ENCODE results near the gene CDC42BPA.

The CDC42BPA gene

DNA sequence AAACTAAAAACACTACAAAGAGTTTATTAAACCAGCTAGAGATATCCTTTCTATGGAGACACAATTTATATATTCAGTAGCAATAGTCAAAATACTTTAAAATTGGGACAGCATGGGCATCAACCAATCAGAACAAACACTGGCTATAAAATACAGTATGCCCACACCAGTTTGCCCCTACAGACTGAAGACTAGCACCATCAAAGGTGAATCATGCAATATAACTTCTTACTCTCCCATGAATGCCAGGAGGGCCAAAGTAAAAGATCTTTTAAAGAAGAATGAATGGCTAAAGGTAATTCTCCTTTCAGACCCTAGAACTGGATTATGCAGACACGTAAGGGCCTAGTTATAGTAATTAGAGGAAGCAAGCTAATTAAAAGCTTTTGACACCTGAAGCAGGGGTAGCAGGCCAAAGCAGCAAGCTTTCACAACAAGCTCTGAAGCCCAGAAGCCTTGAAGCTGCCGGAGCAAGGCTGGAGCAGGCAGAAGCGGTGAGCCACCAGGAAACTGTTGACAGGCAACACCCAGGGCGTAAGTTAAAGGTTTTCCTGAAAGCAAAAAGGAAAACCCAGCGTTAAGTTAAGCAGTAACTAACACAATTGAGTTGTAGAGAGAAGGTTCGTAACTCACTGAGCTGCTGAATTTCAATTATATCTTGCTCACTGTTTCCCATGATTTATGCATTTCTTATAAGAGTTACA is 99.3 kb downstream of the CDC42BPA start:
- no peaks in the 10 kb centered on the region for H4K20me1 ChIP-seq

DNA sequence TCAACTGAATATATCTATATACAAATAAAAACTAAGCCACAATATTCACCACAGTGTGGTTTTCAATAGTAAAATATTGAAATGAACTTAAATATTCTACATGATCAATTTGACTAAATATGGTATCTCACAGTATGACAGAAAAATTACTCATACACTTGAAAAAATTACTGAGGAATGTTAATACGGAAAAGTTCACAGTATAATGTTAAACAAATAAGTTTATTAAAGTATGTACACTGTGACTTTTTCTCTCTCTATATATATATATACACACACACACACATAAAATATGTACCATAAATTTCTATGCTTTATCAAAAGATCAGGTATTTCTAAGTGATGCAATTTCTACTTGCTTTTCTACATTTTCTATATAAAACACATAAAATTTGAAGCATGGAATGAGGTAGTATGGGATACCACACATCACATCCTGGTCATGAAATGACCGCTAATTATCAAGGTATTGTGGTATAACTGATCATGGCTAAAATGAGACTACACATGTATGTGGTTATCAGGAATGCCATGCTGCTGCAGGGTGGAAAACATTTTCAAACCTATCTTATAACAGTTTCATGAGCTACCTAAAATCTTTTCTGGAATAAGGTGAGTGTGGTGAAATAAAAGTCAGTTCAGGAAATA is 102.3 kb downstream of the CDC42BPA start:
- no peak overlapping the region for H3K4me2 ChIP-seq
- H3K9me3 ChIP-seq, result no peaks in the 10 kb centered on the region
- no peaks in the 10 kb centered on the region for H3K4me1 ChIP-seq
- no peak overlapping the region for H3K4me3 ChIP-seq
- no peak overlapping the region for H3K27ac ChIP-seq
- H4K20me1 ChIP-seq, result no peaks in the 10 kb centered on the region
- H3K9ac ChIP-seq, result no peak overlapping the region
- no peaks in the 10 kb centered on the region for H3K36me3 ChIP-seq
- no peak for TF ChIP-seq Cebpa-rat (IDR thresholded peaks at IDR 0.05)
- H3K27me3 ChIP-seq, result no peaks in the 10 kb centered on the region

More for the DNA sequence above, 99.3 kb downstream of the CDC42BPA start:
- H3K36me3 ChIP-seq, result no peaks in the 10 kb centered on the region
- H3K4me1 ChIP-seq, result no peaks in the 10 kb centered on the region
- no peaks in the 10 kb centered on the region for H3K27me3 ChIP-seq
- TF ChIP-seq Cebpa-rat (IDR thresholded peaks at IDR 0.05), result no peak
- H3K9me3 ChIP-seq, result no peaks in the 10 kb centered on the region
- H3K27ac ChIP-seq, result no peak overlapping the region
- no peak overlapping the region for H3K4me3 ChIP-seq
- no peak overlapping the region for H3K4me2 ChIP-seq
- no peak overlapping the region for H3K9ac ChIP-seq

DNA sequence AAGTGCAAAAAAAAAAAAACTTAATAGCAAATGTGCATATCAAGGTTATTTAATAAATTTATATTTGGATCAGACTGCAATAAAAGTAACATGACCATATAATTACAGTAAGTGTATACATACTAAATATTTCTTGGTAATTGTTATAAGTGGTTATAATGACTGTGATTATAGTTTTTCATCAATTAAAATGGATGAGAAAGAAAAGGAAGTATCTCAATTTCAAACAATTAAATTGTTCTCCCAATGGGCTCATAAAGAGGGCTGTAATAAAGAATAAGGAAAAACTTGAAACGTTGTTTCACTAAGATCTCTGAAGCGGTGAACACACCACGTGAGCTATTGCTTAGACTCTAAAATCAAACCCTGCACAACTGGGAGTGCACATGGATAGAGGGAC is 104.1 kb downstream of the CDC42BPA start:
- no peaks in the 10 kb centered on the region for H3K9me3 ChIP-seq
- no peak overlapping the region for H3K4me3 ChIP-seq
- H3K4me1 ChIP-seq, result no peaks in the 10 kb centered on the region
- no peaks in the 10 kb centered on the region for H3K27me3 ChIP-seq
- no peaks in the 10 kb centered on the region for H3K36me3 ChIP-seq
- H3K27ac ChIP-seq, result no peak overlapping the region
- no peak overlapping the region for H3K9ac ChIP-seq
- H4K20me1 ChIP-seq, result no peaks in the 10 kb centered on the region
- TF ChIP-seq Cebpa-rat (IDR thresholded peaks at IDR 0.05), result no peak
- H3K4me2 ChIP-seq, result no peak overlapping the region

DNA sequence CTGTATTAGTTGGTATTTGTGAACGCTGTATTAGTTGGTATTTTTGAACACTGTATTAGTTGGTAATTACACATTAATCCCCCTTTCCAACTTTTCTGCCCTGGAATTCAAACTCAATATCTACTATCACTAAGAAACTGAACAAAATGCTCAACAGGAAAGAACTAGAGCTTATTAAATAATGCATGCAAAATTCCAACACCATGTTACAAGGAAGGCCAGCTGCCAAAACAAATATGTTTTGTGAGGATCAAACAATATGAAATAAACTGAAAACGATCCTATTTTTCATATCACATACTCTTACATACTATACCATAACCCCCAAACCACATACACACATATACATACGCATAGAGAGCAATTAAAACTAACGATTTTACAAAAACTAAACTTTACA is 104.9 kb downstream of the CDC42BPA start:
- Histone ChIP-seq H3K27ac (no peak overlapping the region), H3K36me3 (no peaks in the 10 kb centered on the region), H3K4me1 (no peaks in the 10 kb centered on the region), H3K9me3 (no peaks in the 10 kb centered on the region), H3K4me3 (no peak overlapping the region), H3K9ac (no peak overlapping the region), H4K20me1 (no peaks in the 10 kb centered on the region), H3K4me2 (no peak overlapping the region), H3K27me3 (no peaks in the 10 kb centered on the region)
- no peak for TF ChIP-seq Cebpa-rat (IDR thresholded peaks at IDR 0.05)

GRCh38 chr1:227212164-227212563 is 106.1 kb downstream of the CDC42BPA start:
- H3K4me1 ChIP-seq, result no peaks in the 10 kb centered on the region
- H3K4me3 ChIP-seq, result no peak overlapping the region
- no peak overlapping the region for H3K27ac ChIP-seq
- no peaks in the 10 kb centered on the region for H3K9me3 ChIP-seq
- H3K9ac ChIP-seq, result no peak overlapping the region
- TF ChIP-seq Cebpa-rat (IDR thresholded peaks at IDR 0.05), result no peak
- no peaks in the 10 kb centered on the region for H4K20me1 ChIP-seq
- no peaks in the 10 kb centered on the region for H3K36me3 ChIP-seq
- no peaks in the 10 kb centered on the region for H3K27me3 ChIP-seq
- H3K4me2 ChIP-seq, result no peak overlapping the region

DNA sequence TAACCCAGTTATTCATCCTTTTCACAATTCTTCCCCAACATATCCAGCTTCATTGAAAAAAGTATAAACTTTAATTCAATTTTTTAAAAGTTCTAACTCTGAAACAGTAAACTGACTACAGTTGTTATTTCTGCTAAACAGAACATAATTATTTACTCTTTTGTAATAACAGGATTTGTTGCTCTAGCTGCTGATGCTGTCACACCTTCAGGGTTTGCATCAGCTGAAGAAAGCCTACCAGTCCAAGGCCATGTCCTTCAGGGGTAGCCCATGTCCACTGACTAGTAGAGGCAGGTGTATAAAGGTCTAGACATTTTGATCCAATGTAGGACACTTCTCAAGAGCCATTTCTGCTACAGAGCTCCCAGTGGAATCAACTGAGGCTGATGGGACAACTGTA is 107.7 kb downstream of the CDC42BPA start:
- Histone ChIP-seq H3K4me1 (no peaks in the 10 kb centered on the region), H4K20me1 (no peaks in the 10 kb centered on the region), H3K4me3 (no peak overlapping the region), H3K9me3 (no peaks in the 10 kb centered on the region), H3K36me3 (no peaks in the 10 kb centered on the region), H3K9ac (no peak overlapping the region), H3K4me2 (no peak overlapping the region), H3K27me3 (no peaks in the 10 kb centered on the region), H3K27ac (no peak overlapping the region)
- no peak for TF ChIP-seq Cebpa-rat (IDR thresholded peaks at IDR 0.05)

GRCh38 chr1:227197064-227197463 is 121.2 kb downstream of the CDC42BPA start:
- Histone ChIP-seq H3K36me3 (0 out of 2 replicates have a peak, but pooled peaks cover 3% of the 10 kb centered on the region), H3K9me3 (no peaks in the 10 kb centered on the region), H3K4me3 (no peak overlapping the region), H3K4me2 (no peak overlapping the region), H3K27me3 (no peaks in the 10 kb centered on the region), H3K4me1 (no peaks in the 10 kb centered on the region), H4K20me1 (no peaks in the 10 kb centered on the region), H3K9ac (no peak overlapping the region), H3K27ac (no peak overlapping the region)
- TF ChIP-seq Cebpa-rat (IDR thresholded peaks at IDR 0.05), result no peak

- no peak overlapping the region for H3K27ac ChIP-seq
- no peaks in the 10 kb centered on the region for H3K4me1 ChIP-seq
- no peak overlapping the region for H3K9ac ChIP-seq
- no peaks in the 10 kb centered on the region for H3K27me3 ChIP-seq
- no peak overlapping the region for H3K4me2 ChIP-seq
- H3K4me3 ChIP-seq, result no peak overlapping the region
- 0 out of 2 replicates have a peak, but pooled peaks cover 3% of the 10 kb centered on the region for H3K36me3 ChIP-seq
- no peaks in the 10 kb centered on the region for H3K9me3 ChIP-seq
- H4K20me1 ChIP-seq, result no peaks in the 10 kb centered on the region
- TF ChIP-seq Cebpa-rat (IDR thresholded peaks at IDR 0.05), result no peak
Observed at GRCh38 chr1:227192163-227192562, 126.1 kb downstream of the CDC42BPA start.

DNA sequence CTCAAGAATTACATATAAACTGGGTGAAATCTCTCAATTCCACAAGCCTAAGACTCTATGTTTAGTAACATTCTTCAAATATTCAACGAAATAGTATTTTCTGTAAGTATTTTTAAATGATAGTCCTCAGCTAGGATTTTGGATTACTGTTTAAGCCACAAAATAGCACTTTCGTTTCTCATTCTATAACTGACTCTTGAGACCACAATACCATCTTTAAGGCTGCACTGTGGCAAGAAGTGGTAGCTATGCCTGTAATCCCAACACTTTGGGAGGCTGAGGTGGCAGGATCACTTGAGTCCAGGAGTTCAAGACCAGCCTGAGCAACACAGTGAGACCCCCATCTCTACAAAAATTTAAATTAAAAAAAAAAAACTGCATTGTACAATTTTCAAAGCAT is 126.7 kb downstream of the CDC42BPA start:
- Histone ChIP-seq H4K20me1 (no peaks in the 10 kb centered on the region), H3K4me1 (no peaks in the 10 kb centered on the region), H3K36me3 (0 out of 2 replicates have a peak, but pooled peaks cover 3% of the 10 kb centered on the region), H3K27me3 (no peaks in the 10 kb centered on the region), H3K4me3 (no peak overlapping the region), H3K9ac (no peak overlapping the region), H3K4me2 (no peak overlapping the region), H3K9me3 (no peaks in the 10 kb centered on the region), H3K27ac (no peak overlapping the region)
- TF ChIP-seq Cebpa-rat (IDR thresholded peaks at IDR 0.05), result no peak

GRCh38 chr1:227190321-227190720 is 128.0 kb downstream of the CDC42BPA start:
- no peaks in the 10 kb centered on the region for H3K4me1 ChIP-seq
- H3K4me2 ChIP-seq, result no peak overlapping the region
- no peak for TF ChIP-seq Cebpa-rat (IDR thresholded peaks at IDR 0.05)
- no peaks in the 10 kb centered on the region for H3K9me3 ChIP-seq
- no peaks in the 10 kb centered on the region for H3K27me3 ChIP-seq
- no peak overlapping the region for H3K4me3 ChIP-seq
- no peaks in the 10 kb centered on the region for H4K20me1 ChIP-seq
- no peak overlapping the region for H3K27ac ChIP-seq
- 0 out of 2 replicates have a peak, but pooled peaks cover 3% of the 10 kb centered on the region for H3K36me3 ChIP-seq
- H3K9ac ChIP-seq, result no peak overlapping the region

Data from BLaER1 (cell line).